Bone marrow (tissue), 2 donors: ENCODE results near the gene ARSB.
"Not testable (repeated sequence)": the region's sequence is repeated elsewhere in the genome, so short reads cannot be mapped to it uniquely, and the experiment has no call there.

Experiments used
- DNase-seq, 2 donors: peaks; one replicate each; lab custom pipeline; 2025; lab: John Stamatoyannopoulos, UW

Gene ARSB

GRCh38 chr5:78779262-78779661, 205.8 kb downstream of the ARSB start:
- no peak for DNase-seq

DNA sequence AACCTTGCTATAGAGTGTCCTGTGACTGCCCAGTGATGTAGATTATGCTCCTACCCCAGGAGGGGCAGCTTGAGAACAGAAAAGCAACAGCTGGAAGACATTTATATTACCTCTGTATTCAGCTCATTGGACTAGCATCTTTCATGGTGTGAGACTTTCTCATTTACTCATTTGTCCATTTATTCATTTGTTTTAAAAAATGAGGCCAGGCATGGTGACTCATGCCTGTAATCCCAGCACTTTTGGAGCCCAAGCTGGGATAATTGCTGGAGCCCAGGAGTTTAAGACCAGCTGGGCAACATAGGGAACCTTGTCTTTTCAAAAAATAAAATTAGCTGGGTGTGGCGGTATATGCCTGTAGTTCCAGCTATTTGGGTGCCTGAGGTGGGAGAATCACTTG, 206.6 kb downstream of the ARSB start:
- no peak for DNase-seq

- DNase-seq: no peak
Observed at GRCh38 chr5:78777901-78778300, 207.2 kb downstream of the ARSB start.

DNA sequence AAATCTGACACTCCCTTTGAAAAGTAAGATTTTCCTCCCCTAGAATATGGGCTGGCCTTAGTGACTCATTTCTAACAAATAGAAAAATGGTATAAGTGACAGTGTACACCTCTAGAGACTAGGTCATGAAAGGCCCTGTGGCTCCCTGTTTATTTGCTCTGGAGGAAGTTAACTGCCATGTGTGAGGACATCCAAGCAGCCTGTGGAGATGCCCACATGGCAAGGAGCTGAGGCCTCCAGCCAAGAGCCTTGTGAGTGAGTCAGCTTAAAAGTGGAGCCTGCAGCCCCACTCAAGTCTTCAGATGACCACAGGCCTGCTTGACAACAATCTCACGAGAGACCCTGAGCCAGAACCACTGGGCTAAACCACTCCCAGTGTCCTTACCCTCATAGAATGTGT, 208.5 kb downstream of the ARSB start:
- no peak for DNase-seq

- DNase-seq: no peak
Observed at GRCh38 chr5:78773655-78774054, 211.5 kb downstream of the ARSB start.

DNA sequence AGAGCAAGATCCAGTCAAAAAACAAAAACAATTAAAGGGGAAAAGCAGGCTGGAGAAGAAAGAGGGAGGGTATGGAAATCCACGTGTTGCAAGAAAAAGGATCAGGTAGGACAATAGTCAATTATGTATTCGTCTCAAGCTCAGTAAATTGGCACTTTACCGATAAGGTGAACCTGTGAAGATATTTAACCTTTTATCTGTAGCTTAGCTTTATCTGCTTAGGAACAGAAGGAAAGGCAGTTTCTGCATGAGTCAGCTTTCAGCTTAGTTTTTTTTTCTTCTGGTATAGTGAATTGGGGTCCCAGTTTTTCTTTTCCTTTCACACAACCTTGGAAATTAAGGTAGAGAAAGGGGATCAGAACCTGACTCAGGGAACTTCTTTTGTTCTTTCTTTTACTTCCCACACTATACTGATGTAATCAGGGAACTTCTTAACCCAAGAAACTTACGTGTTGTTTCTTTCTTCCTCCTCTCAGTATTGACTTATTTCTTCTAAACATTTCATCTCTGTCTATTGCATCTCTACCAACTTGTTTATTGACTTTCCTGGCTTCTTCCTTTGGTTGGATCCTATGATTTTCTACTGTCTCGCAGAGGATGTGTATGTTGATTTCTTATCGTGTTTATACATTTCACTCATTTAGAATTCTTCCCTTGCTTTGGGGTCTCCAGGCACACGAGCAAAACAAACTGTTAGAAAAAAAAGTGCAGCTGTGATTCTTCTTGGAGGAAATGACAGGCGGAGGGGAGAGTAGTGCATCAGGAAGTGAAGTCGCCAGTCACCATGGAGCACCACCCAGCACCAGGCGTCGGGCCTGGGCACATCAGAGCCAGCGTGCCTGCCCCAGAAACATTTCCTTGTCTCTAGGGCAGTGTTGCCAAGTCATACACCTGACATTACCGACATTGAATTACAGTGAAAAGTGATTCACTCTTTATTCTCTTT, 213.6 kb downstream of the ARSB start:
- DNase-seq: peak in 1 of 2 donors; percentile 21

- DNase-seq: no peak
Observed at GRCh38 chr5:78768781-78769380, 216.2 kb downstream of the ARSB start.

DNA sequence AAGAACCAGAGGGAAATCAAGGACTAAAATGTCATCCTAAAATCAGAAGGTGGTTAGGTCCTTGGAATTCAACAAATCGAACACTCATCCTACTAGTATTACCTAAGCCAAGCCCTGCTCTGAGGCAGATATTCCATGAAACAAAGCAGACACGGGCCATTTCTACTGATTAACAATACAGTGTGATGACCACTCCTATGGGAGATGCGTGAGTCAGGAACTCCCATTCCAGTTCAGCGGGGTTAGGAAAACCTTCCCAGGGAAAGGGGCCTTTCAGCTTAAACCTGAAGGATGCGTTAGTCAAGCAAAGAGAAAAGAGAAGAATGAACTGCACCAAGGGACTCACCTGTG, 218.7 kb downstream of the ARSB start:
- DNase-seq: no peak

DNA sequence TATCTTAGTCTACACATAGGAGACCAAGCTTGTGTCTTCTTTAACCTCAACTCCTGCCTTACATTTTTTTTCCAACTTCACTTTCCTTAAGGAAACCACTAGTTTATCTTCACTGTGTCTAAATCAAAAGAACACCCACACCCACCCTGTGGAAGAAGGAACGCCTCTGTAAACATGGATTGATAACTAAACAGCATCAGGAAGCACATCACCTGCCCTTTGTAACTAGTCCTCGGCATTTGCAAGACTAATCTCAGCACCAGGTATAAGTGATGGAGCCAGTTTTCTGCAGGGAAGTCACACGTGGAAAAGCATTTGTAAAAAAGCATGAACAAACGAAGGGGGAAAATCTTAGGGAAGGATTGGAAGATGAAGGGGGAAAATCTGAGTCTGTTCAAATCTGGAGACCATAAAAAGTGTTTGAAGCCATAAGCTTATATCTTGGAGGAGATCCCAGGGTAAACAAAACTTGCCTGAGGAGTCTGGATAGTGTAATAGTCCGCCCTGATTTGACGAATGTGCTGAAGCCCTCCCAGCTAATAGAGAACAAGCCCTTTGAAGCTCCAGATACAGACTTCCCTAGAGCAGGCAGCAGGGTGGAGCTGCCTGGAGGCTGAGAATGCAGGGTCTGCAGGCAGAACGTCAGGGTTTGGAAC, 219.2 kb downstream of the ARSB start:
- no peak for DNase-seq

DNA sequence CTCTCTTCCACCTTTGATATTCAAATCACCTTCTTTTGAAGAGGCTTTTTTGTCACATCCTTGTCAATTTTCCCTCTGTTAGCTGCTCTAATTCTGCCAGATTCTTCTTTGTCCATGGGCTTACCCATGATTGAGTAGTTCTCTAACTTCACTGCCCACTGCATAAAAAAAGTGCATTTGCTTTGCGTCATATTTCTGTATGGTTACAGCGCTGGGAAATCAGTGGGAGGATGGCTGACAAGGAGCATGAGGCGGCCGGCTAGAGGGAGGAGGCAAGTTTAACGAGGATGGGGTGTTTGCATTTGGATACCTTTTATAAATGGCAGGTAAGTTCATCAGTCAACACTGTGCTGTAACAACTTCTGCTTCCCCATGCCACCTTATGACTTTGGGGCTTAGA, 220.0 kb downstream of the ARSB start:
- no peak for DNase-seq

DNA sequence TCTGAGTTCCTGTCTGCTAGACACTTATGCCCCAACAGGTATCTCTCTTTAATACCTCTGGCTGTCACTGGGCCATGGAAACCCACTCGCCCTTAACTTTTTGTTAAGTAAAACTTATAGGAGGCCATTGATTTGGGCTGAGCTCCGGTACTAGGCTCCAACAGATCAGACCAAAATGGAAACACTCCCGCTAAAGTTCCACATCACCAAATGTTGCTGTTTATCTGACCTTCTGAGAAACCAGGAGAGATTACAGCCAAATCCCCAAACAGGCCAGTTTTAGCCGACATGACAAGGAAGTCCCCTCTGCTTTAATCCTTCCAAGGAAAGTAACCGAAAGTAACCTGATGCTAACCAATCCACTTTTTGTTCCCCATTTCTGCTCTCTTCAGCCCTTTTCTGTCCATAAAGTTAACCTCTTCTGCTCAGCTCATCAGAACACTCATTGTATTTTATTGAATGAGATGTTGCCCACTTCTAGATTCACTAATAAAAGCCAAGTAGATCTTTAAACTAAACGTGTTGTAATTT, 221.4 kb downstream of the ARSB start:
- DNase-seq: no peak

- not testable (repeated sequence) for DNase-seq
Observed at GRCh38 chr5:78762743-78763142, 222.4 kb downstream of the ARSB start.

GRCh38 chr5:78761840-78762239, 223.3 kb downstream of the ARSB start:
- no peak for DNase-seq

GRCh38 chr5:78760770-78761169, 224.3 kb downstream of the ARSB start:
- DNase-seq: no peak

- DNase-seq: no peak
Observed at GRCh38 chr5:78760366-78760765, 224.7 kb downstream of the ARSB start.

GRCh38 chr5:78758169-78758839, 226.8 kb downstream of the ARSB start:
- no peak for DNase-seq

DNA sequence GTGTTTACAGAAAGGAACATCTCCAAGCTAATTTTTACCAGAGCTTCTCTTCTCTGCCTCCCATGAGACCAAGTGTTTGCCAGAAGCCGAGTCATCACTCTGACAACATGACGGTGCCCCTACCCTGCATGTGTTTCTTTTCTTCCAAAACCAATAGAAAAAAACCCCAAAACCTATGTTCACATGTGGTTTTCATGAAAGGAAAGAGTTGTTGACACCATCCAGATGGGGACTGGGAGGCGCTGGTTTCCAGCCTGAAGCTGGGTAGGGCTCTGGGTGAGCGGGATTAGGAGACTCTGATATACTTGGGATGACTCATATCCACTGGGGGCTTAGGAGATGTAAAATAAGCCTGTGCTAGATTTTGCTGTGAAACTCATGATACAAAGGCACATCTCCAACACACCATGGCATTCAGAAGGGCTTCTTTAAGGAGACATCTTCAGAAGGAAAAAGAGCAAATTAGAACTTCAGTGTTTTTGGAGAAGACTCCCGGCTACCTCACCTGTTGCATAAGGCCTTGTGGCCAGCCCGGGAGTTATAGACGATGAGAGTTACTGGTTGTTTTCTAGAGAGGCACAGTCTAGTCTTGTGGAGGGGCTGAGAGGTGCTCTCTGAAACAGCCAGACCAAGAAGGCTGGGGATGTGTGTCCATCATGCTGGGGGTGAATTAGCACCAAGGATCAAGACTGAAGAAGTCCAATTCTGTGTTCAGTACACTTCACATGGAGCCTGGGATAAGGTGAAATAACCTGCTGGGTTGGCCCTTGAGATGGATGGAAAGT, 227.6 kb downstream of the ARSB start:
- no peak for DNase-seq

DNA sequence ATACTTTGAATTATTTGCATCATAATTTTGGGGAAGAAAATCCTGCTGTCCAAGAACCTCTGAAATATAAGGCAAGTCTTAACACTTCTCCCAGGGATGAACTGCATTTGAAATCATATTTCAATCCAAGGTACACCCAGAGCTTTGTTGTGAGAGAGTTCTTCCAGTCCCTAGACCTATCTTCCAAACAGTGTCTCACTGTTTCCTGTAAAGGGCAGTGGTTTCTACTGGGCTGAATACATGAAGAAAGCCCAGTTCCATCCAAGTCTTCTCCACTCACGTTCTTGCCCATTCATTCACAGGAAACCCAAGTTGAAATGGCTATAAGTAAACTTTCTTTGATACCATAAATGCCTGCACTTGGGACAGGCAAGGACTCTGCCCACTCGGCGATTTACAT, 228.3 kb downstream of the ARSB start:
- DNase-seq: no peak

- no peak for DNase-seq
Observed at GRCh38 chr5:78755822-78756429, 229.2 kb downstream of the ARSB start.

GRCh38 chr5:78754655-78755054, 230.5 kb downstream of the ARSB start:
- no peak for DNase-seq

- DNase-seq: no peak
Observed at GRCh38 chr5:78753093-78753531, 232.0 kb downstream of the ARSB start.
